Right lobe of liver (tissue), 6 donors: Measurements from ENCODE around the gene ELMO1. TPM values are rescaled to one million over a fixed set of nuclear protein-coding genes. Genes with fewer than 3 reads are reported as not detected.

Source experiments
- ATAC-seq, 4 donors: fragments of 200-7000 bp; cut with Tn5 transposase; one replicate each; pipeline ENCODE4 v1.9.1; 2020; ENCODE audit warnings: mild to moderate bottlenecking in 4 of 4, moderate library complexity in 4 of 4
- DNase-seq, 3 donors: peaks; one replicate each; pipeline ENCODE4 v3.0.0-alpha.2; 2020
- H3K27ac ChIP-seq, 3 donors: fragments of 200-600 bp; one replicate each; pipeline ENCODE4 v1.8.0; 2022
- H3K27me3 ChIP-seq, 2 donors: fragments of 200-600 bp; one replicate each; pipeline ENCODE4 v1.8.0; 2022
- H3K36me3 ChIP-seq, 4 donors: fragments of 200-600 bp; sonication (generic) in 1 of 4; one replicate each; pipeline versions ENCODE4 v1.5.1 to v1.8.0; 2017 to 2022; ENCODE audit warnings: control low read depth in 1 of 4
- H3K4me1 ChIP-seq, 4 donors: fragments of 200-600 bp; sonication (generic) in 1 of 4; one replicate each; pipeline versions ENCODE4 v1.5.1 to v1.8.0; 2017 to 2022; ENCODE audit warnings: control low read depth in 1 of 4
- H3K4me3 ChIP-seq, 3 donors: fragments of 200-600 bp; one replicate each; pipeline ENCODE4 v1.8.0; 2022
- H3K9me3 ChIP-seq, 4 donors: fragments of 200-600 bp; sonication (generic) in 1 of 4; one replicate each; pipeline versions ENCODE4 v1.5.1 to v1.8.0; 2017 to 2022; ENCODE audit warnings: control low read depth in 1 of 4
- POLR2A ChIP-seq: fragments of 450-650 bp; IDR thresholded peaks from one replicate; pipeline ENCODE4 v1.6.1; 2017; ENCODE audit warnings: antibody characterized with exemption, mild to moderate bottlenecking
- WGBS: methylation state at CpG from one replicate; pipeline ENCODE4 v1.1.6; 2018; ENCODE audit warnings: low coverage, low lambda C conversion rate; ENCODE audit not compliant: insufficient coverage; ENCODE audit errors: missing lambda C conversion rate; 5-methylcytosine and 5-hydroxymethylcytosine counted together
- intact Hi-C, 2 donors: fragments of 100-400 bp; cut with DNase I; formaldehyde crosslinking; loops; one replicate each; pipeline versions ENCODE4 v1.11.2 to v1.14.1; 2022
- total RNA-seq, 6 experiments: library from RNA; depleted of rRNA in 2 of 6; stranded (reverse); fragments of >200 nt in 2 of 6; fragmentation: NEBNext Ultra II Directional in 3 of 6; extraction: Animal tissue kit (Norgen Biotek cat#: 25700) in 3 of 6; gene quantifications; one replicate each; pipeline versions ENCODE4 v1.1.0 to v1.2.4, GENCODE V29; 2016 to 2023
- TF ChIP-seq, protein P1 (sequence below), 4 donors: fragments of 200-600 bp in 3 of 4; fragments of 450-650 bp in 1 of 4; IDR thresholded peaks; one replicate each; pipeline versions ENCODE4 v1.5.1 to v1.8.0; 2016 to 2022; ENCODE audit warnings: antibody characterized with exemption in 4 of 4, mild to moderate bottlenecking in 2 of 4
- donor health status: DM: no; HTN: yes; CAD: no.
- donor health status: DM: no; HTN: no; CAD: no.
- donor health status: DM: no; HTN: no; CAD: no.
- donor health status: DM: no; HTN: yes; CAD: no.
- donor health status: DM: no; HTN: yes; CAD: no.

The ELMO1 gene
- total RNA-seq, 6 experiments from 2014 or later: 18.4 to 55.4 (median 25.1) TPM

DNA sequence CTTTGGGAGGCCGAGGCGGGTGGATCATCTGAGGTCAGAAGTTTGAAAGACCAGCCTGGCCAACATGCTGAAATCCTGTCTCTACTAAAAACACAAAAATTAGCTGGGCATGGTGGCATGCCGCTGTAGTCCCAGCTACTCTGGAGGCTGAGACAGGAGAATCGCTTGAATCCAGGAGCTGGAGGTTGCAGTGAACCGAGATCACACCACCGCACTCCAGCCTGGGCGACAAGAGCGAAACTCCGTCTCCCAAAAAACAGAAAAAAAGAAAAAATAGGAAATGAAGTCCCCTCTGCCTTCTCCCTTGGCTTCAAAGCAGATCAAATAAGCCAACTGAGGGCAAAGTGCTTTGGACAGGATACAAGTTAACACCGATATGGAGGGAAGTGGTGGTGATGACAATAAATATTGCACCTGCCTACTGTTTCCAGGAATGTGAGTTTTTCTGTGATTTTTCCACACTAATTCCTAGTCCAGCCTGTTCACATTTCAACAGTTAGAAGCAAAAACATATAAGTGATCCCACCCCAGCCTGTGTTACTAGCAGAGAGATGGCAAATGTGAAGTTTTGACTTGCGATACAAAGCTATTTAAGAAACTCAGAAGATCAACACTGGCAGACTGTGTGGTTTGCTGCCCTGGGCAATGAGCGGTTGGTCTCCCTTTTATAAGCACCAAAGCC lies 433.2 kb downstream of the ELMO1 start:
- ATAC-seq (peak; percentile 88 to 92 (median 91)), DNase-seq (no peak)
- Histone ChIP-seq H3K9me3 (no peaks in the 10 kb centered on the region), H3K27ac (peak overlapping the region; percentile 26 to 83 (median 41)), H3K36me3 (peaks cover 0 to 13% (median 3%) of the 10 kb centered on the region in 4 donors), H3K4me3 (peak overlapping the region in 1 of 3 donors; percentile 5), H3K4me1 (peaks cover 0 to 17% (median 6%) of the 10 kb centered on the region in 4 donors), H3K27me3 (no peaks in the 10 kb centered on the region)
- TF ChIP-seq, protein P1, sequence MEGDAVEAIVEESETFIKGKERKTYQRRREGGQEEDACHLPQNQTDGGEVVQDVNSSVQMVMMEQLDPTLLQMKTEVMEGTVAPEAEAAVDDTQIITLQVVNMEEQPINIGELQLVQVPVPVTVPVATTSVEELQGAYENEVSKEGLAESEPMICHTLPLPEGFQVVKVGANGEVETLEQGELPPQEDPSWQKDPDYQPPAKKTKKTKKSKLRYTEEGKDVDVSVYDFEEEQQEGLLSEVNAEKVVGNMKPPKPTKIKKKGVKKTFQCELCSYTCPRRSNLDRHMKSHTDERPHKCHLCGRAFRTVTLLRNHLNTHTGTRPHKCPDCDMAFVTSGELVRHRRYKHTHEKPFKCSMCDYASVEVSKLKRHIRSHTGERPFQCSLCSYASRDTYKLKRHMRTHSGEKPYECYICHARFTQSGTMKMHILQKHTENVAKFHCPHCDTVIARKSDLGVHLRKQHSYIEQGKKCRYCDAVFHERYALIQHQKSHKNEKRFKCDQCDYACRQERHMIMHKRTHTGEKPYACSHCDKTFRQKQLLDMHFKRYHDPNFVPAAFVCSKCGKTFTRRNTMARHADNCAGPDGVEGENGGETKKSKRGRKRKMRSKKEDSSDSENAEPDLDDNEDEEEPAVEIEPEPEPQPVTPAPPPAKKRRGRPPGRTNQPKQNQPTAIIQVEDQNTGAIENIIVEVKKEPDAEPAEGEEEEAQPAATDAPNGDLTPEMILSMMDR (IDR thresholded peaks at IDR 0.05): no peak
- no peak for TF ChIP-seq POLR2A
- intact Hi-C loops: no loop called here
- WGBS: 55% methylated on average over 9 of the region's 12 CpGs

DNA sequence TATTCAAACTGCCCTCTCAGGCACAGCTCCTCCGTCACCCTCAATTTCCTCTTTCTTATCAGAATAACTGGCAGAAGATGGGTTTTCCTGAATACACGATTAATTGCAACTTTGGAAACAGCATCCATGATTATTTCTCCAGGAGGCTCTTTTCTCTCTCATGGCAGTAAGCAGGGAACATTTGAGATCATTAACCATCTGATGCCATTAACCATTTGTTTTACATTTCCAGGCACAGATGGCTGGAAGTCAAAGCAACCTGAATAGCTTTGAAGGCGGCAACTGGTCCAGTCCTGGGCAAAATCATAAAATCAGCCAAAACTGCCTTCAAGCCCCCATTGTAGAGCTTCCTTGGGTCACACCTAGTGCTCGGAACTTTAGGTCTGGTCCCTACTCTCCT lies 434.9 kb downstream of the ELMO1 start:
- intact Hi-C loops: no loop called here
- Histone ChIP-seq H3K36me3 (peaks cover 0 to 13% (median 3%) of the 10 kb centered on the region in 4 donors), H3K27me3 (no peaks in the 10 kb centered on the region), H3K9me3 (no peaks in the 10 kb centered on the region), H3K4me3 (no peak overlapping the region), H3K27ac (no peak overlapping the region), H3K4me1 (peaks cover 0 to 17% (median 6%) of the 10 kb centered on the region in 4 donors)
- ATAC-seq (no peak), DNase-seq (no peak)
- 59% methylated on average over 3 of the region's 4 CpGs for WGBS
- TF ChIP-seq POLR2A: no peak
- TF ChIP-seq, protein P1 (IDR thresholded peaks at IDR 0.05): no peak

DNA sequence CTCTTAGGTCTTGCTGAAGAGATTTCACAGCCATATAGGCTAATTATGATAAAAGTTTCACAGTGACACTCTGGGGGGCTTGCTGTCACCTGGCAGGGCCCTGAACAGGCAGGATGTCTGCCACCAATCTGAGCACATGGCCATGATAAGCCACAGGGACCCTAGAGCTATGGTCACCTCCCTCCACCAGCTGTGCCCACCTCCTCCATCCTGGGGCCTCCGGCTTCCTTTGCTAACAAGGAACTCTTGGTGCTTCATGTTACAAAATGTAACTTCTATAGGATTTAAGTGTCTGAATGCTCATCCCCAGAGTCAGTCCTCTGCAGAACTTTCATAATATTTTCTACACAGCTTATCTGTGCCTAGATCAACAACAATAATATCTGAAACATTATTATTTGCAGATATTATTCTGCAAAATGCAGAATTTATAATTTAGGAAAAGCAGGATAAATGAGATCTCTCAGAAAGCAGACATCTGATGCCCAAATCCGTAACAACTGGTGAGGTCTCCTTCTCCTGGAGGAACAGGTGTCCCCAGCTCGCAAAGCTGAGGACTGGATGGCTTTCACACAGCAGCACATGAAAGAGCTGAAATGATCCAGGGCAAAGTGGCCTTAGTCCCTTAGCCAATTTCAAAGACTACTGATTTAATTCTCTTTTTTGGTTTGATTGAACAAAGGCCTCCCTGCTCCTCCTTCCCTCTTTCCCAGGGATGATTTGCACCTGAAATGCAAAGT lies 437.3 kb downstream of the ELMO1 start:
- Histone ChIP-seq H3K36me3 (peaks cover 0 to 13% (median 3%) of the 10 kb centered on the region in 4 donors), H3K9me3 (no peaks in the 10 kb centered on the region), H3K4me1 (peaks cover 0 to 14% (median 3%) of the 10 kb centered on the region in 4 donors), H3K27ac (no peak overlapping the region), H3K27me3 (no peaks in the 10 kb centered on the region), H3K4me3 (no peak overlapping the region)
- no peak for ATAC-seq
- 83% methylated on average over 2 of the region's 3 CpGs for WGBS
- TF ChIP-seq, protein P1 (IDR thresholded peaks at IDR 0.05): no peak
- TF ChIP-seq POLR2A: no peak
- DNase-seq: no peak
- intact Hi-C loops: no loop called here

DNA sequence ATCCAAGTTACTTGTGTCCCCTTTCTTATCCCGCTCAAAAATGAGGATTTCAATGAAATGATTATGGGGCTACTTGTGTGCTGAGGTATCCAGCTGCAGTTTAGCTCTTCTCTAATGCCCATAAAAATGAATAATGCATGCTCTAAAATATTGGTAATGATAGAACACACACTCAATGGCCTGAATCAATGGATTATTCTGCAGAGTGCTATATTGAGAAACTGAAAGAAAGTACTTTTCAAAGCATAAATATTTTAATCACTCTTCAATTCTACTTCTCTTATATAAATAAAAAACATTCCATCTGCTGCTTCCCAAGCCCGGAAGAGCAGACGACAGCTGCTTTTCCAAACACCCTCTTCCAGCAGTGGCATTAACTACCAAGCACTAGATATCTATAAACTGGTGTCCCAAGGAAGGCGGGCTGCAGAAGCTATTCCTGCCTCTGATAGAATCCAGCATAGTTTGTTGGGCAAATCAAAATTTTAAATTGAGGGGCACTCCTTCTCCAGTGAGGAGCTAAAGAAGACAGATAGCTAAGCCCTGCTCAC lies 439.5 kb downstream of the ELMO1 start:
- intact Hi-C loops: no loop called here
- no peaks in the 10 kb centered on the region for H3K9me3 ChIP-seq
- WGBS: 94% methylated on average over 4 of the region's 4 CpGs
- peaks cover 0 to 13% (median 3%) of the 10 kb centered on the region in 4 donors for H3K36me3 ChIP-seq
- ATAC-seq: no peak
- H3K27me3 ChIP-seq: no peaks in the 10 kb centered on the region
- H3K27ac ChIP-seq: no peak overlapping the region
- H3K4me1 ChIP-seq: peaks cover 0 to 5% (median 0%) of the 10 kb centered on the region in 4 donors
- no peak overlapping the region for H3K4me3 ChIP-seq
- no peak for TF ChIP-seq POLR2A
- TF ChIP-seq, protein P1 (IDR thresholded peaks at IDR 0.05): no peak
- no peak for DNase-seq
